Skeletal muscle satellite cell (primary cell): ENCODE measurements around the gene TNFRSF9.
A peak's percentile ranks its signal among the peaks of the same experiment; 100 is the strongest.

ENCODE experiments used
- H3K27me3 ChIP-seq: 2 replicates; pipeline ENCODE4 v1.7.0; 2013; ENCODE audit warnings: low read length; ENCODE audit not compliant: control insufficient read depth, insufficient read depth
- H3K36me3 ChIP-seq: 2 replicates; pipeline ENCODE4 v1.7.0; 2013; ENCODE audit warnings: mild to moderate bottlenecking, control low read depth, low read length; ENCODE audit not compliant: insufficient read depth
- H3K4me1 ChIP-seq: 2 replicates; pipeline ENCODE4 v1.7.0; 2013; ENCODE audit warnings: low read length; ENCODE audit not compliant: control insufficient read depth, insufficient read depth
- H3K4me2 ChIP-seq: 2 replicates; pipeline ENCODE4 v1.7.0; 2013; ENCODE audit warnings: mild to moderate bottlenecking, low read length
- H3K4me3 ChIP-seq: 2 replicates; pipeline ENCODE4 v1.7.0; 2013; ENCODE audit warnings: low read length
- H3K9ac ChIP-seq: 2 replicates; pipeline ENCODE4 v1.7.0; 2013; ENCODE audit warnings: mild to moderate bottlenecking, low read depth, low read length, moderate library complexity
- H3K9me3 ChIP-seq: replicated peaks from 2 replicates; pipeline ENCODE4 v1.7.0; 2013; ENCODE audit warnings: mild to moderate bottlenecking, control low read depth, low read length

TNFRSF9 gene

DNA sequence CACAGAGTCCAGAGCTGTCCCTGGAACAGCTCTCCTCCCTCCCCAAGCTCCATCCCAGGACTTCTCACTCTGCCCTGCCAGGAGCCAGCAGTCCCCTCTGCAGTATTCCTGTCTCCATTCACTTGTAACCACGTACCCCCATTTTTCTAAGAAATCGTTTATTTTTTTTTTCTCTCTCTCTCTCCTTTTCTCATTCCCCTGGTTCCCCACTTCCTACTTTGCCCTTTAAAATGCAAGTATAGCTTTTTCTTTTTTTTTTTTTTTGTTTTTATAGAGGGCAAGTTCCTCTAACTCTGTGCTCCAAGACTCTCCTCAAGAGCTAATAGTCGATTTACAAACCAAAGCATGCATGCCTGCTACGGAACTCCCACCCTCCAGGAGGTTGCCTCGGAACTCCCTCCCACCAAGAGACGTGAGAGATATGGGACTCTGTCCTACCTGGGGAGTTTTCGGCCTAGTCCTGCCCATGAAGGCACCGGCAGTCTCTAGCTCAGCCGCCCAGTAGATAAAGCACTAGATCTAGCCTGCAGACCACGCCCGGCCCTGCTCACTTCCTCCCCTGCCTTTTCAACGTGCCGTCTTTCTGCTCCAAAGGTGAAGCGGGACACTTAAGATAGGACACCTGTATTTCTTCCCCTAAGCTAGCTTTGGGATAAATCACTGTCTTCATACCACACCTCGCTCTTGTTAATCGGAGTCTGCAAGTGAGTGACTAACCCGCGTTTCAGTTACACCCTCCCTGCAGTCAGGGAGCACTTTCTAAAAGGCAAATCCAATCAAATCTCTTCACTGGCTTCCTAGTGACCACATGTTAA, 27.7 kb downstream of the TNFRSF9 start:
- Histone ChIP-seq H3K4me3 (no peak overlapping the region), H3K4me2 (no peak overlapping the region), H3K9ac (no peak overlapping the region), H3K4me1 (no peaks in the 10 kb centered on the region), H3K36me3 (no peaks in the 10 kb centered on the region), H3K27me3 (peaks cover 2% of the 10 kb centered on the region), H3K9me3 (no peaks in the 10 kb centered on the region)

- Histone ChIP-seq H3K4me3 (no peak overlapping the region), H3K4me1 (no peaks in the 10 kb centered on the region), H3K9me3 (no peaks in the 10 kb centered on the region), H3K9ac (no peak overlapping the region), H3K4me2 (no peak overlapping the region), H3K36me3 (no peaks in the 10 kb centered on the region), H3K27me3 (peaks cover 2% of the 10 kb centered on the region)
Measured at GRCh38 chr1:7912145-7912544, 28.5 kb downstream of the TNFRSF9 start.

- no peaks in the 10 kb centered on the region for H3K36me3 ChIP-seq
- no peak overlapping the region for H3K4me3 ChIP-seq
- no peak overlapping the region for H3K4me2 ChIP-seq
- no peaks in the 10 kb centered on the region for H3K9me3 ChIP-seq
- H3K4me1 ChIP-seq = no peaks in the 10 kb centered on the region
- no peaks in the 10 kb centered on the region for H3K27me3 ChIP-seq
- no peak overlapping the region for H3K9ac ChIP-seq
Measured at GRCh38 chr1:7905262-7905661, 35.4 kb downstream of the TNFRSF9 start.

GRCh38 chr1:7902478-7903085, 38.1 kb downstream of the TNFRSF9 start:
- H3K4me2 ChIP-seq = peak overlapping the region; percentile 71
- H3K9me3 ChIP-seq = no peaks in the 10 kb centered on the region
- no peaks in the 10 kb centered on the region for H3K4me1 ChIP-seq
- no peaks in the 10 kb centered on the region for H3K27me3 ChIP-seq
- peak overlapping the region; percentile 30 for H3K4me3 ChIP-seq
- H3K36me3 ChIP-seq = no peaks in the 10 kb centered on the region
- H3K9ac ChIP-seq = no peak overlapping the region

- Histone ChIP-seq H3K4me3 (no peak overlapping the region), H3K9me3 (no peaks in the 10 kb centered on the region), H3K4me1 (peaks cover 6% of the 10 kb centered on the region), H3K4me2 (no peak overlapping the region), H3K36me3 (no peaks in the 10 kb centered on the region), H3K9ac (no peak overlapping the region), H3K27me3 (no peaks in the 10 kb centered on the region)
Measured at GRCh38 chr1:7899741-7900140, 40.9 kb downstream of the TNFRSF9 start.

DNA sequence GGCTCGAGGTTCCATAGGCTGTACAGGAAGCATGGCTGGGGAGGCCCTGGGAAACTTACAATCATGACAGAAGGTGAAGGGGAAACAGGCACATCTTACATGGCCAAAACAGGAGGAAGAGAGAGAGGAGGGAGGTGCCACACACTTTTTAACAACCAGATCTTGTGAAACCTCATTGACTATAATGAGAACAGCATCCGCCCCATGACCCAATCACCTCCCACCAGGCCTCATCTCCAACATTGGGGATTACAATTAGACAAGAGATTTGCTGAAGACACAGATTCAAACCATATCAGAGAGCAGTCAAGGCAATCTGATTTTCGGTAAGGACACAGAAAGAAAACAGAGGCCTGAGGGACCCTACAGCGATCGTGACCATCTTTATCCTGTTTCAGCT, 41.7 kb downstream of the TNFRSF9 start:
- H3K4me1 ChIP-seq = peaks cover 14% of the 10 kb centered on the region
- H3K9ac ChIP-seq = no peak overlapping the region
- no peaks in the 10 kb centered on the region for H3K9me3 ChIP-seq
- H3K27me3 ChIP-seq = no peaks in the 10 kb centered on the region
- H3K36me3 ChIP-seq = no peaks in the 10 kb centered on the region
- H3K4me3 ChIP-seq = no peak overlapping the region
- H3K4me2 ChIP-seq = no peak overlapping the region

DNA sequence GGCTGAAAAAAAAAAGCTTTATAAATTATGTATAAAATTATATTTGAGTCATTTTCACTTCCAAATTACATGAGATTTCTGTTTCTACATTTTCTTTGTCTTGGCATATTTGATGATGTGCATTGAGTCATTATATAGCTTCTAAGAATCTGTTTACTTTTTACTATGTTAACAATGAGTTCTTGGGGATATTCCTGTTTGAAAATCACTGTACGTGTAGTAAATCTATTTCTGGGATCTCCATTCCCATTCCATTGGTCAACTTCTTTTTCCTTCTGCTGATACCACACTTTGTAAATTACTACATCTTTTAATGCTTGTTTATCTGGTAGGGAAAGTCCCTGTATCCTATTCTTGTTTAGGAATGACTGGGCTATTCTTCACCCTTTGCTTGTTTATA, 43.6 kb downstream of the TNFRSF9 start:
- H3K9me3 ChIP-seq = no peaks in the 10 kb centered on the region
- H3K4me3 ChIP-seq = no peak overlapping the region
- no peaks in the 10 kb centered on the region for H3K36me3 ChIP-seq
- H3K9ac ChIP-seq = no peak overlapping the region
- no peaks in the 10 kb centered on the region for H3K27me3 ChIP-seq
- H3K4me2 ChIP-seq = no peak overlapping the region
- H3K4me1 ChIP-seq = peaks cover 22% of the 10 kb centered on the region

- Histone ChIP-seq H3K4me3 (no peak overlapping the region), H3K9me3 (no peaks in the 10 kb centered on the region), H3K4me2 (peak overlapping the region; percentile 63), H3K4me1 (peaks cover 22% of the 10 kb centered on the region), H3K27me3 (no peaks in the 10 kb centered on the region), H3K9ac (no peak overlapping the region), H3K36me3 (no peaks in the 10 kb centered on the region)
Measured at GRCh38 chr1:7893529-7894180, 47.0 kb downstream of the TNFRSF9 start.

DNA sequence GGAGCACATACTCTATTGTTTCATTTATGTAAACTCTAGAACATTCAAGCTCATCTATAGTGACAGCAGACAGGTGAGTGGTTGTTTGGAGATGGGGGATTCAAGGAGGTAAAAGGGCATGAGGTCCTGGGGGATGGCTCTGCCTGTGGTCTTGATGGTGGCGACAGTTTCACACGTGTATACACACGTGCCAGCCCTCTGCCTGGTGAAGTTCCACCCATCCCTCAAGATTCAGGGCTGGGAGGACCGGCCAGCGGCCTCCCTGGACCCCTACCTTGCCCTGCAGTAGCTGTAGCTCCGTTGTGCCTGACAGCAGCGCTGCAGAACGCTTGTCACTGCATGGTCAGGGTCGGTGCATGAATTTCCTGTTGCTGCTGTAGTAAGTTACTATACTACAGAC, 48.8 kb downstream of the TNFRSF9 start:
- Histone ChIP-seq H3K9me3 (no peaks in the 10 kb centered on the region), H3K9ac (no peak overlapping the region), H3K4me3 (no peak overlapping the region), H3K36me3 (no peaks in the 10 kb centered on the region), H3K27me3 (peaks cover 5% of the 10 kb centered on the region), H3K4me1 (peaks cover 18% of the 10 kb centered on the region), H3K4me2 (no peak overlapping the region)

DNA sequence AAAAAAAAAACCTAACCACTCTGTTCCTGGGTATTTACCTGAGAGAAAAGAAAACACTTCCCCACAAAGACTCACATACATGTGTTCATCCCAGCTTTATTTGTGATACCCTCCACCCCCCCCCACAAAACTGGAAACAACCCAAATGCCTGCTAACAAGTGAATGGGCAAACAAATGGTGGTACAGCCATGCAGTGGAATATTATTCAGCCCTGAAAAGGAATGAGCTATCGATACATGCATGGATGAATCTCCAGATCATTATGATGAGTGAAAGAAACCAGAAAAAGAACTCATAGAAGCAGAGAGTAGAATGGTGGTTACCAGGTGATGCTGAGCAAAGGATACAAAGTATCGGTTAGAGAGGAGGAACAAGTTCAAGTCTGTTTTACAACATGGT, 49.8 kb downstream of the TNFRSF9 start:
- no peak overlapping the region for H3K4me2 ChIP-seq
- H3K4me3 ChIP-seq = no peak overlapping the region
- no peaks in the 10 kb centered on the region for H3K9me3 ChIP-seq
- H3K36me3 ChIP-seq = no peaks in the 10 kb centered on the region
- H3K9ac ChIP-seq = no peak overlapping the region
- peaks cover 18% of the 10 kb centered on the region for H3K4me1 ChIP-seq
- peaks cover 5% of the 10 kb centered on the region for H3K27me3 ChIP-seq

DNA sequence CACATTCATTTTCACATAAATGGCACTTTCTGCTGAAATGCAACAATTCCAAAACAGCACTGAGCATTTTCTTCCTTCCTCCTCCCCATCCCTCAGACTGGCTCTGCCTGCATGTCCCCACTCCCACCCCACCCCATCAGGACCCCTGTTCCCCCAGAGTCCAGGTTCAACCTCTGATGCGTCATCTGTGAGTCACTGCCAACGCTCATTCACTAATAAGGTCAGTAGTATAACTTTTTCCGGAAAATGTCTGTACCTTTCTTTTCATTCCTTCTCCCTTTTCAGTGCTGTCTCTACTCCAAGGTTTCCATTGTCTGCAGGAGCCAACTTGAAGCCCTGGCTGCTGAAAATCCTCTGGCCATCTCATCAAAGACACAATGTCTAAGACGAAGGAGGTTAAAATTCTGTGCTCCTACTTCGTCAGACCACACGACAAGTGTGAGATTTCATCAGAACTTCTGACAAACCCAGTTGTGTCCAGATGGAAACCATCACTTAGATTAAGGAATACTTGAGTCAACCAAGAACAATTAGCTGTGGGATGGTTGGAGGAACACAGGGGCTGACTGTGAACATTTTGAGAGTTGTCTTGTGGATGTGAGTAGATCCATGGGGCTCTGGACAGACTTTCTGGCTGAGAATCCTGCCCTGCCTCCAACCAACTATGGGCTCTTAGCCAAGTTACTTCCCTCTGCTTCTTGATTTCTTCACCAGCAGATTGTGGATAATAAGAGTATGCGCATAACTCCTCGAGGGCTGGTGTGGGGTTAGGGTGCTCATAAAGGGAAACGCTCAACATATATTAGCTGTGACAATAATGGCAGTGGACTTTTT, 52.2 kb downstream of the TNFRSF9 start:
- H3K36me3 ChIP-seq = no peaks in the 10 kb centered on the region
- no peak overlapping the region for H3K9ac ChIP-seq
- no peak overlapping the region for H3K4me3 ChIP-seq
- no peaks in the 10 kb centered on the region for H3K9me3 ChIP-seq
- H3K4me1 ChIP-seq = peaks cover 4% of the 10 kb centered on the region
- H3K27me3 ChIP-seq = peaks cover 5% of the 10 kb centered on the region
- H3K4me2 ChIP-seq = no peak overlapping the region
